Tibial nerve (tissue), 4 donors: ENCODE results near the gene PDIA5. TPM values are rescaled to one million over a fixed set of nuclear protein-coding genes. Genes with fewer than 3 reads are reported as not detected.
"Not testable (repeated sequence)": the region's sequence is repeated elsewhere in the genome, so short reads cannot be mapped to it uniquely, and the experiment has no call there.

Source experiments
- DNase-seq, 2 donors: peaks; one replicate each; pipeline ENCODE4 v3.0.0-alpha.2; 2019; ENCODE audit warnings: low spot score in 2 of 2
- H3K27ac ChIP-seq, 4 donors: fragments of 200-600 bp; sonication (generic) in 3 of 4; one replicate each; pipeline ENCODE4 v1.5.1; 2017 to 2019; ENCODE audit warnings: mild to moderate bottlenecking in 1 of 4
- H3K27me3 ChIP-seq, 2 donors: fragments of 200-600 bp; sonication (generic) in 1 of 2; one replicate each; pipeline versions ENCODE4 v1.5.1 to v1.6.0; 2017 to 2019
- H3K36me3 ChIP-seq, 3 donors: fragments of 200-600 bp; sonication (generic); one replicate each; pipeline ENCODE4 v1.5.1; 2018 to 2019
- H3K4me1 ChIP-seq, 4 donors: fragments of 200-600 bp; sonication (generic) in 3 of 4; one replicate each; pipeline ENCODE4 v1.5.1; 2017 to 2019
- H3K4me3 ChIP-seq, 4 donors: fragments of 200-600 bp; sonication (generic) in 3 of 4; one replicate each; pipeline ENCODE4 v1.5.1; 2017 to 2019; ENCODE audit warnings: mild to moderate bottlenecking in 1 of 4, moderate library complexity in 1 of 4
- H3K9me3 ChIP-seq, 4 donors: fragments of 200-600 bp; sonication (generic) in 3 of 4; one replicate each; pipeline ENCODE4 v1.5.1; 2017 to 2019
- EP300 ChIP-seq, 2 donors: sonication (generic); formaldehyde crosslinking; IDR thresholded peaks; one replicate each; pipeline ENCODE4 v1.6.1; 2017; ENCODE audit warnings: antibody characterized with exemption in 2 of 2, mild to moderate bottlenecking in 1 of 2
- POLR2A ChIP-seq, 2 donors: fragments of 450-650 bp; IDR thresholded peaks; one replicate each; pipeline ENCODE4 v1.6.1; 2017; ENCODE audit warnings: antibody characterized with exemption in 2 of 2, mild to moderate bottlenecking in 2 of 2, moderate library complexity in 2 of 2
- WGBS, 2 donors: methylation state at CpG; one replicate each; pipeline ENCODE4 v1.1.5; 2018; 5-methylcytosine and 5-hydroxymethylcytosine counted together
- total RNA-seq, 4 donors: library from RNA; depleted of rRNA; stranded (reverse); fragments of >200 nt; gene quantifications; one replicate each; pipeline ENCODE4 v1.1.0, GENCODE V29; 2016
- TF ChIP-seq, protein P1 (sequence below), 5 experiments: fragments of 200-600 bp in 3 of 5; fragments of 450-650 bp in 2 of 5; sonication (generic) in 3 of 5; IDR thresholded peaks; one replicate each; pipeline ENCODE4 v1.5.1; 2016 to 2019; ENCODE audit warnings: antibody characterized with exemption in 5 of 5, mild to moderate bottlenecking in 3 of 5, moderate library complexity in 2 of 5

Gene PDIA5
- total RNA-seq, 4 donors from 2014 or later = 18.3 to 41.0 (median 20.3) TPM

DNA sequence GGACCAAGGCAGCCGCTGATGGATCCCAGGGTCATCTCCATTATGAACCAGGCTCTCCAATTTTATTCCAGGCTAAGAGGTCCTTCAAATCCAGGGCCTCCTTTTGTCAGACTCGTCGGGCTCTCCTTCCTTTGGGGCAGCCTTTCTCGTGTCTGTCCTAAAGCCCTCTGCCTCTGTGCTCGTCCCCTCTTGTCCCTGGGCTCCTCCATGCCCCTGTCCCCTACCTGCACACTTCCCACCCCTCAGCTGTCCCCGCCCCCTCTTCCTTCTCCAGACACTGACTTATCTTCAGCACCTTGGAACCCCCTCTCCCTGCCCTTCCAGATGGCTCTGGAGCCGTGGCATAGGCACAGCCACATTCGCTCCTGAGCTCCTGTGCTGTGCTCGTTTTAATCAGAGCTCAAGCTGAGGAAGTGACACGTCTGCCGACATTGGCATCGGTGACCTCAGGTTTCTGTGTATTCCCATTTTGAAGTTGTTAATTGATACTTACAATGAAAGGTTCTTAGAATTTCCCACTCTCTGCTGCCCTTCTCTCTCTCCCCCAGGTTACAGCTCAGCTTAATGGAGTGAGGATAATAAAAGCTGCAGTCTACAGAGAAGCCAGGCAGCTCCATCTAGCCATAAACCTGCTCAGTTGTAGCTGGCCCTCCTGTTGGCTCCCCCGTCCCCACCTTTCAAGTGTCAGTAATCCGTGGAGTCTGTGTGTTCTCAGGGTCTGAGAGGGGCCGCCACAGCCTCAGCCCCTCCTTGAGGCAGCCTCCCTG, 83.8 kb downstream of the PDIA5 start:
- TF ChIP-seq EP300 (IDR thresholded peaks at IDR 0.05) = no peak
- no peak for TF ChIP-seq POLR2A (IDR thresholded peaks at IDR 0.05)
- TF ChIP-seq, protein P1, sequence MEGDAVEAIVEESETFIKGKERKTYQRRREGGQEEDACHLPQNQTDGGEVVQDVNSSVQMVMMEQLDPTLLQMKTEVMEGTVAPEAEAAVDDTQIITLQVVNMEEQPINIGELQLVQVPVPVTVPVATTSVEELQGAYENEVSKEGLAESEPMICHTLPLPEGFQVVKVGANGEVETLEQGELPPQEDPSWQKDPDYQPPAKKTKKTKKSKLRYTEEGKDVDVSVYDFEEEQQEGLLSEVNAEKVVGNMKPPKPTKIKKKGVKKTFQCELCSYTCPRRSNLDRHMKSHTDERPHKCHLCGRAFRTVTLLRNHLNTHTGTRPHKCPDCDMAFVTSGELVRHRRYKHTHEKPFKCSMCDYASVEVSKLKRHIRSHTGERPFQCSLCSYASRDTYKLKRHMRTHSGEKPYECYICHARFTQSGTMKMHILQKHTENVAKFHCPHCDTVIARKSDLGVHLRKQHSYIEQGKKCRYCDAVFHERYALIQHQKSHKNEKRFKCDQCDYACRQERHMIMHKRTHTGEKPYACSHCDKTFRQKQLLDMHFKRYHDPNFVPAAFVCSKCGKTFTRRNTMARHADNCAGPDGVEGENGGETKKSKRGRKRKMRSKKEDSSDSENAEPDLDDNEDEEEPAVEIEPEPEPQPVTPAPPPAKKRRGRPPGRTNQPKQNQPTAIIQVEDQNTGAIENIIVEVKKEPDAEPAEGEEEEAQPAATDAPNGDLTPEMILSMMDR (IDR thresholded peaks at IDR 0.05) = no peak
- Histone ChIP-seq H3K9me3 (no peaks in the 10 kb centered on the region), H3K4me3 (no peak overlapping the region), H3K4me1 (no peaks in the 10 kb centered on the region), H3K36me3 (peaks cover 0 to 97% (median 0%) of the 10 kb centered on the region in 3 donors), H3K27ac (no peak overlapping the region), H3K27me3 (no peaks in the 10 kb centered on the region)
- WGBS, 2 donors = 62 to 78% methylated on average over 15 of the region's 15 CpGs
- DNase-seq = no peak

DNA sequence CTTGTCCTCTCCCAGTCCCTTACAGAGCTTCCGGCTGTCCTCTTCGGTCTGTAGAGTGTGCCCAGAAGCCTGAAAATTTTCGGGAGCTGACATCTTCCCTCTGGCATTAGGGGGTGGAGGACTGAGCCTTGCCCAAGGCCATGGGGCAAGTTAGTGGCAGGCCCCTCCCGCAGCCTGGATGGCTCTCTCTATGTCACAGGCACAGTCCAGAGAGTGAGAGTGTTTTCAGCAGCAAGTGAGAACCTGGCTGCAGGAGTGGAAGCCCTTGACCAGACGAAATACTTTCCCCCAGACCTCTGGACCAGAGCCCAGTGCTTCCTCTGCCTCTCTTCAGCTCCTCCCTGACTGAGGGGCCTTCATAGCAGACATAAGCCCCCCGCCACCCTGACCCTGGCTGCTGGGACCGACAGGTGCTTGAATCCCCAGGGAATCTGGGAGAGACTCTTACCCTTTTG, 84.5 kb downstream of the PDIA5 start:
- H3K27me3 ChIP-seq = no peaks in the 10 kb centered on the region
- H3K4me3 ChIP-seq = no peak overlapping the region
- WGBS, 2 donors = 77 to 83% methylated on average over 6 to 7 of the region's 7 CpGs
- no peak for TF ChIP-seq POLR2A (IDR thresholded peaks at IDR 0.05)
- TF ChIP-seq, protein P1 (IDR thresholded peaks at IDR 0.05) = no peak
- no peak for TF ChIP-seq EP300 (IDR thresholded peaks at IDR 0.05)
- no peaks in the 10 kb centered on the region for H3K9me3 ChIP-seq
- H3K36me3 ChIP-seq = peaks cover 0 to 97% (median 0%) of the 10 kb centered on the region in 3 donors
- H3K4me1 ChIP-seq = no peaks in the 10 kb centered on the region
- no peak overlapping the region for H3K27ac ChIP-seq
- DNase-seq = no peak

DNA sequence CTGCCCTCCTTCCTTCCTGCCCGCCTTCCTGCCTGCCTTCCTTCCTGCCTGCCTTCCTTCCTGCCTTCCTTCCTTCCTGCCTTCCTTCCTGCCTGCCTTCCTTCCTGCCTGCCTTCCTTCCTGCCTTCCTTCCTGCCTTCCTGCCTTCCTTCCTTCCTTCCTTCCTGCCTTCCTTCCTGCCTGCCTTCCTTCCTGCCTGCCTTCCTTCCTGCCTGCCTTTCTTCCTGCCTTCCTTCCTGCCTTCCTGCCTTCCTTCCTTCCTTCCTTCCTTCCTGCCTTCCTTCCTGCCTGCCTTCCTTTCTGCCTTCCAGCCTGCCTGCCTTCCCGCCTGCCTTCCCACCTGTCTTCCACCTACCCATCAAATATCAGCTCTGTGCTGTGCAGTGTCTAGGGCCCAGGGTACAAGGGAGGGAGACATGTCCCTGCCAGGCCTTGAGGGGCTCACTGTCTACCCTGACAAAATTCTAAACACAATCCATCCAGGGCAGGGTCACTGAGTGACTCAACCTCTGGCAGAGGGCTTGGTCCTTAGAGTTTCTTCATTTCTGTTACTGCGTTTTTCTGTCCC, 85.1 kb downstream of the PDIA5 start:
- H3K4me1 ChIP-seq, H3K9me3 ChIP-seq, H3K4me3 ChIP-seq, H3K27ac ChIP-seq, DNase-seq, H3K27me3 ChIP-seq: not testable (repeated sequence)
- H3K36me3 ChIP-seq = peaks cover 0 to 97% (median 0%) of the 10 kb centered on the region in 3 donors
- 58 to 60% methylated on average over 3 of the region's 3 CpGs for WGBS, 2 donors

DNA sequence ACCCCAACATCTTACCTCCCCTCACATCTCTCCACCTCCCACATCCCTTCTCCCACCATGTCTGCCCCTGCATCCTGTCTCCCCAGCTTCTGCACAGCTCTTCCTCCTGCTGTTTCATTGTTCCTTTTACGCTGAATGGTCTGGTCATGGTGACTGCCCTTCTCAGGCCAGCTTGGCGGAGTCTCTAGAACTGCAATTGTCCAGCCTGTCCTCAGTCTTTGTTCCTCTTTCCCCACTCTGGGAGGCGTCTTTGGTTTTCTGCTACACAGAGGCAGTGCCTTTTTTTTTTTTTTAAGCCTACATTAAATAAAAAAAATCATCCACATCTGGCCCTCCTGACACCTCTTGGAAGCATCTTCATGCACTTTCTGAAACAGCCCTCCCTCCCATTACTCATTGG, 85.9 kb downstream of the PDIA5 start:
- TF ChIP-seq, protein P1 (IDR thresholded peaks at IDR 0.05) = no peak
- no peak for TF ChIP-seq EP300 (IDR thresholded peaks at IDR 0.05)
- no peak for TF ChIP-seq POLR2A (IDR thresholded peaks at IDR 0.05)
- H3K27me3 ChIP-seq = no peaks in the 10 kb centered on the region
- H3K27ac ChIP-seq = no peak overlapping the region
- WGBS, 2 donors = 79 to 88% methylated on average over 3 of the region's 3 CpGs
- DNase-seq = no peak
- H3K36me3 ChIP-seq = peaks cover 0 to 97% (median 0%) of the 10 kb centered on the region in 3 donors
- no peak overlapping the region for H3K4me3 ChIP-seq
- no peaks in the 10 kb centered on the region for H3K9me3 ChIP-seq
- H3K4me1 ChIP-seq = no peaks in the 10 kb centered on the region

- TF ChIP-seq POLR2A (IDR thresholded peaks at IDR 0.05) (no peak), EP300 (IDR thresholded peaks at IDR 0.05) (no peak)
- TF ChIP-seq, protein P1 (IDR thresholded peaks at IDR 0.05) = no peak
- Histone ChIP-seq H3K27ac (peak overlapping the region in 1 of 4 donors; percentile 16), H3K4me3 (no peak overlapping the region), H3K36me3 (peaks cover 0 to 97% (median 0%) of the 10 kb centered on the region in 3 donors), H3K4me1 (no peaks in the 10 kb centered on the region), H3K9me3 (no peaks in the 10 kb centered on the region), H3K27me3 (no peaks in the 10 kb centered on the region)
- 65 to 72% methylated on average over 6 of the region's 6 CpGs for WGBS, 2 donors
- DNase-seq = no peak
Measured at GRCh38 chr3:123153125-123154019, 86.5 kb downstream of the PDIA5 start.
